ENCODE results near the gene CDKN2A. TPM values are rescaled to one million over a fixed set of nuclear protein-coding genes. Genes with fewer than 3 reads are reported as not detected.

The CDKN2A gene
- total RNA-seq, 1 donor from 2014 or later: 71.6 TPM

GRCh38 chr9:22030101-22030598 lies 36.0 kb upstream of the CDKN2A start:
- Mint-ChIP-seq H3K9me3 (ENCODE audit: unreplicated experiment) (no peaks in the 10 kb centered on the region), H3K27me3 (ENCODE audit: low read depth, unreplicated experiment) (no peaks in the 10 kb centered on the region), H3K36me3 (ENCODE audit: low read depth, unreplicated experiment) (no peaks in the 10 kb centered on the region), H3K27ac (ENCODE audit: unreplicated experiment) (peak overlapping the region; percentile 36), H3K4me1 (ENCODE audit: low read depth, unreplicated experiment) (peaks cover 13% of the 10 kb centered on the region), H3K4me3 (ENCODE audit: unreplicated experiment) (no peak overlapping the region)
- DNase-seq (ENCODE audit: low read depth) (peak; percentile 71), FAIRE-seq (peak; percentile 64)
- H4K20me1 ChIP-seq (ENCODE audit: insufficient read depth, low read length): no peaks in the 10 kb centered on the region
- H3K36me3 ChIP-seq (ENCODE audit: insufficient read depth, low read length): no peaks in the 10 kb centered on the region
- TF ChIP-seq, protein P1, sequence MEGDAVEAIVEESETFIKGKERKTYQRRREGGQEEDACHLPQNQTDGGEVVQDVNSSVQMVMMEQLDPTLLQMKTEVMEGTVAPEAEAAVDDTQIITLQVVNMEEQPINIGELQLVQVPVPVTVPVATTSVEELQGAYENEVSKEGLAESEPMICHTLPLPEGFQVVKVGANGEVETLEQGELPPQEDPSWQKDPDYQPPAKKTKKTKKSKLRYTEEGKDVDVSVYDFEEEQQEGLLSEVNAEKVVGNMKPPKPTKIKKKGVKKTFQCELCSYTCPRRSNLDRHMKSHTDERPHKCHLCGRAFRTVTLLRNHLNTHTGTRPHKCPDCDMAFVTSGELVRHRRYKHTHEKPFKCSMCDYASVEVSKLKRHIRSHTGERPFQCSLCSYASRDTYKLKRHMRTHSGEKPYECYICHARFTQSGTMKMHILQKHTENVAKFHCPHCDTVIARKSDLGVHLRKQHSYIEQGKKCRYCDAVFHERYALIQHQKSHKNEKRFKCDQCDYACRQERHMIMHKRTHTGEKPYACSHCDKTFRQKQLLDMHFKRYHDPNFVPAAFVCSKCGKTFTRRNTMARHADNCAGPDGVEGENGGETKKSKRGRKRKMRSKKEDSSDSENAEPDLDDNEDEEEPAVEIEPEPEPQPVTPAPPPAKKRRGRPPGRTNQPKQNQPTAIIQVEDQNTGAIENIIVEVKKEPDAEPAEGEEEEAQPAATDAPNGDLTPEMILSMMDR (IDR thresholded peaks at IDR 0.05; ENCODE audit: insufficient read depth, low read depth, low read length): no peak
- no peak for TF ChIP-seq EZH2 (IDR thresholded peaks at IDR 0.05; ENCODE audit: insufficient read depth, low read length)
- peak overlapping the region; percentile 37 for H3K9ac ChIP-seq (ENCODE audit: low read length)
- peak overlapping the region; percentile 44 for H3K27ac ChIP-seq (ENCODE audit: low read depth, low read length)
- peak overlapping the region; percentile 33 for H2AFZ ChIP-seq (ENCODE audit: low read depth, low read length)
- no peaks in the 10 kb centered on the region for H3K27me3 ChIP-seq (ENCODE audit: insufficient read depth, low read length)
- peak overlapping the region; percentile 34 for H3K4me2 ChIP-seq (ENCODE audit: low read length)
- H3K4me3 ChIP-seq (ENCODE audit: insufficient read depth, low read depth, low read length): no peak overlapping the region
- peaks cover 11% of the 10 kb centered on the region for H3K4me1 ChIP-seq (ENCODE audit: insufficient read depth, low read length)
- peaks cover 3% of the 10 kb centered on the region for H3K79me2 ChIP-seq (ENCODE audit: insufficient read depth, low read length)
- H3K9me3 ChIP-seq (ENCODE audit: insufficient read depth, low read depth, low read length): no peaks in the 10 kb centered on the region

DNA sequence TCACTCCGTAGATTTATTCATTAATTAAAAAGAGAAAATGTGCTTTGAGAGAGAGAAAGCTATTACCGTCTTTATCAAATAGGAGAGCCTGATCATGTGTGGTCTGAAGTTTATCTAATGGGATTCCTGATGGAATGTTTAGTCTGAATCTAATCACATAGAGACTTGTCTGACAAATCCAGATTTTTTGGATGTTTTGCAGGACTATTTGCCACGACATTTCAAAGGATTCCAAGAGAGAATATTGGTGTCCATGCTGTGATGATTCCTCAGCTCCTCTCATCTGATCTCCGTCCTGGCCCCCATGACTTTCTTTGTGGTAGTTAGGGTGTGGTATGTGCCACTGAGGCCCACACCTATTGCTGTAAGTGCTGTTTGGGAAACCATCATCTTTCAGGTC lies 35.0 kb upstream of the CDKN2A start:
- H3K4me1 Mint-ChIP-seq (ENCODE audit: low read depth, unreplicated experiment): peaks cover 13% of the 10 kb centered on the region
- H3K4me3 Mint-ChIP-seq (ENCODE audit: unreplicated experiment): no peak overlapping the region
- Histone ChIP-seq H3K4me3 (ENCODE audit: insufficient read depth, low read depth, low read length) (no peak overlapping the region), H4K20me1 (ENCODE audit: insufficient read depth, low read length) (no peaks in the 10 kb centered on the region), H3K27ac (ENCODE audit: low read depth, low read length) (no peak overlapping the region), H3K9me3 (ENCODE audit: insufficient read depth, low read depth, low read length) (no peaks in the 10 kb centered on the region), H3K4me1 (ENCODE audit: insufficient read depth, low read length) (peaks cover 11% of the 10 kb centered on the region), H3K4me2 (ENCODE audit: low read length) (no peak overlapping the region), H3K79me2 (ENCODE audit: insufficient read depth, low read length) (peaks cover 12% of the 10 kb centered on the region), H3K27me3 (ENCODE audit: insufficient read depth, low read length) (no peaks in the 10 kb centered on the region), H3K36me3 (ENCODE audit: insufficient read depth, low read length) (no peaks in the 10 kb centered on the region), H3K9ac (ENCODE audit: low read length) (no peak overlapping the region), H2AFZ (ENCODE audit: low read depth, low read length) (no peak overlapping the region)
- H3K27me3 Mint-ChIP-seq (ENCODE audit: low read depth, unreplicated experiment): peaks cover 2% of the 10 kb centered on the region
- FAIRE-seq (no peak), DNase-seq (ENCODE audit: low read depth) (peak; percentile 44)
- TF ChIP-seq, protein P1 (IDR thresholded peaks at IDR 0.05; ENCODE audit: insufficient read depth, low read depth, low read length): no peak
- TF ChIP-seq EZH2 (IDR thresholded peaks at IDR 0.05; ENCODE audit: insufficient read depth, low read length): no peak
- H3K27ac Mint-ChIP-seq (ENCODE audit: unreplicated experiment): no peak overlapping the region
- no peaks in the 10 kb centered on the region for H3K9me3 Mint-ChIP-seq (ENCODE audit: unreplicated experiment)
- H3K36me3 Mint-ChIP-seq (ENCODE audit: low read depth, unreplicated experiment): no peaks in the 10 kb centered on the region

DNA sequence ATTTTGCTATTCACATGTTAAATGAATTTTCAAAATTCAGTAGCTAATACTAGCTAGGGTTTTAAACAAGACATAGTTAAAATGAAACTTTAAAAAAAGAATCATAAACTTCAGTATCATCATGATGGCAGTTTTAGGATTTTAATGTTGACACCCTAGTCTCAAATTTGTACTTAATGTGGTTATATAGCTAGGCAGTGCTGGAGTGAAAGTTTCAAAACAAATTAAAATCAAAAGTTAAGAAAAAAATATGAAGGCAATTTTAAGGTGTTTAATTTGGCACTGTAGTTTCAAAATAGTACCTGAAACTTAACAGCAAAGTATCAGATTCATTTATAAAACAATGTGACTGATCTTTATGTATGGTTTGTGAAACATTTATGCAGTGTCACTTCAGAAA lies 34.2 kb upstream of the CDKN2A start:
- no peaks in the 10 kb centered on the region for H3K9me3 ChIP-seq (ENCODE audit: insufficient read depth, low read depth, low read length)
- Mint-ChIP-seq H3K27ac (ENCODE audit: unreplicated experiment) (no peak overlapping the region), H3K4me3 (ENCODE audit: unreplicated experiment) (no peak overlapping the region), H3K27me3 (ENCODE audit: low read depth, unreplicated experiment) (peaks cover 2% of the 10 kb centered on the region), H3K9me3 (ENCODE audit: unreplicated experiment) (no peaks in the 10 kb centered on the region), H3K4me1 (ENCODE audit: low read depth, unreplicated experiment) (peaks cover 13% of the 10 kb centered on the region), H3K36me3 (ENCODE audit: low read depth, unreplicated experiment) (peaks cover 2% of the 10 kb centered on the region)
- FAIRE-seq (no peak), DNase-seq (ENCODE audit: low read depth) (no peak)
- TF ChIP-seq EZH2 (IDR thresholded peaks at IDR 0.05; ENCODE audit: insufficient read depth, low read length): no peak
- TF ChIP-seq, protein P1 (IDR thresholded peaks at IDR 0.05; ENCODE audit: insufficient read depth, low read depth, low read length): no peak
- no peak overlapping the region for H3K9ac ChIP-seq (ENCODE audit: low read length)
- no peak overlapping the region for H2AFZ ChIP-seq (ENCODE audit: low read depth, low read length)
- no peaks in the 10 kb centered on the region for H4K20me1 ChIP-seq (ENCODE audit: insufficient read depth, low read length)
- H3K27ac ChIP-seq (ENCODE audit: low read depth, low read length): no peak overlapping the region
- no peaks in the 10 kb centered on the region for H3K27me3 ChIP-seq (ENCODE audit: insufficient read depth, low read length)
- no peak overlapping the region for H3K4me2 ChIP-seq (ENCODE audit: low read length)
- peaks cover 14% of the 10 kb centered on the region for H3K79me2 ChIP-seq (ENCODE audit: insufficient read depth, low read length)
- H3K36me3 ChIP-seq (ENCODE audit: insufficient read depth, low read length): no peaks in the 10 kb centered on the region
- peaks cover 11% of the 10 kb centered on the region for H3K4me1 ChIP-seq (ENCODE audit: insufficient read depth, low read length)
- no peak overlapping the region for H3K4me3 ChIP-seq (ENCODE audit: insufficient read depth, low read depth, low read length)
